DMS 273 (cell line): ENCODE data around the gene TMEM220.

ENCODE experiments used
- DNase-seq: peaks from one replicate; lab custom pipeline; 2025; ENCODE audit not compliant: unreplicated experiment; lab: John Stamatoyannopoulos, UW

The TMEM220 gene

GRCh38 chr17:10729334-10730193 lies at the start of gene TMEM220:
TMEM220 (minus strand) TSS chr17:10730023; CDS start chr17:10729851, 172 bp downstream.
- DNase-seq: peak; percentile 68

- no peak for DNase-seq
Observed at GRCh38 chr17:10779609-10780008, 49.8 kb upstream of the TMEM220 start.

GRCh38 chr17:10777890-10778289 lies 48.1 kb upstream of the TMEM220 start:
- DNase-seq: no peak

GRCh38 chr17:10777131-10777807 lies 47.4 kb upstream of the TMEM220 start:
- DNase-seq: no peak

GRCh38 chr17:10776381-10776780 lies 46.6 kb upstream of the TMEM220 start:
- no peak for DNase-seq

- DNase-seq: no peak
Observed at GRCh38 chr17:10775740-10776356, 46.0 kb upstream of the TMEM220 start.

- DNase-seq: no peak
Observed at GRCh38 chr17:10775058-10775457, 45.2 kb upstream of the TMEM220 start.

- no peak for DNase-seq
Observed at GRCh38 chr17:10773391-10773790, 43.6 kb upstream of the TMEM220 start.

GRCh38 chr17:10772425-10773380 lies 42.9 kb upstream of the TMEM220 start:
- DNase-seq: peak; percentile 91

GRCh38 chr17:10771148-10771547 lies 41.3 kb upstream of the TMEM220 start:
- DNase-seq: no peak

GRCh38 chr17:10769840-10770239 lies 40.0 kb upstream of the TMEM220 start:
- no peak for DNase-seq

- DNase-seq: peak; percentile 83
Observed at GRCh38 chr17:10768750-10769251, 39.0 kb upstream of the TMEM220 start.

GRCh38 chr17:10767232-10767631 lies 37.4 kb upstream of the TMEM220 start:
- no peak for DNase-seq

- DNase-seq: no peak
Observed at GRCh38 chr17:10762037-10762436, 32.2 kb upstream of the TMEM220 start.

GRCh38 chr17:10761281-10761680 lies 31.5 kb upstream of the TMEM220 start:
- no peak for DNase-seq

- DNase-seq: no peak
Observed at GRCh38 chr17:10758062-10758461, 28.2 kb upstream of the TMEM220 start.

- DNase-seq: no peak
Observed at GRCh38 chr17:10757647-10758046, 27.8 kb upstream of the TMEM220 start.

GRCh38 chr17:10757067-10757466 lies 27.2 kb upstream of the TMEM220 start:
- DNase-seq: no peak

- DNase-seq: no peak
Observed at GRCh38 chr17:10756619-10757018, 26.8 kb upstream of the TMEM220 start.

GRCh38 chr17:10756185-10756584 lies 26.4 kb upstream of the TMEM220 start:
- no peak for DNase-seq
